ENCODE data around the gene SLC7A7. TPM values are rescaled to one million over a fixed set of nuclear protein-coding genes. Genes with fewer than 3 reads are reported as not detected.

Gene SLC7A7
- total RNA-seq, 1 donor from 2014 or later = 14.3 TPM

DNA sequence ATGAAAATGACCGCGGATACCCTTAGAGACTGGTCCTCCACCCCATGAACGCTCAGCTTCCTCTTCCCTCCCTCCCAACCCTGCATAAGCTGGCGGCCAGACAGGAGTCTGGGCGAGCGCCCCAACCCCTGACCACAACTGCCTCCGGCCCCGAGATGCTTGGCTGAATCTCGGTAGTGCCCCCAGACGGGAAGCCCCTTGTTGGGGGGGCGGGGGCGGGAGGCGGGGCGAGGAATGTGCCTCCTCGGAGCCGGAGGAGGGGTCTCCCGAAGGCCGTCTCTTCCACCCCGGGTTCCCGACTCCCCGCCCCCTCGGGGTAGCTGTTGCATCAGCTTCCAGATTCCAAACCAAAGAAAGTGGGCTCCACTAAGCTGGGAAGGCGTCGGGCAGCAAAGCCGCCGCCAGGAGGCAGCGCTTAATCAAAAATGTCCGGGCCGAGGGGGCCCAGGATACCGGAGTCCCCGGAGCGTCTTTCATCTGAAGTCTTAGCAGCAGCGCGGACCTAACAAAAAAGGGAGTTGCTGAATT lies 7.4 kb upstream of the SLC7A7 start:
- H3K4me3 ChIP-seq (ENCODE audit: insufficient read depth, low read depth, low read length) = peak overlapping the region; percentile 54
- peak overlapping the region; percentile 75 for H3K4me3 Mint-ChIP-seq (ENCODE audit: unreplicated experiment)

GRCh38 chr14:22822016-22822570 lies 6.9 kb upstream of the SLC7A7 start:
- H3K27me3 ChIP-seq (ENCODE audit: insufficient read depth, low read length) = no peaks in the 10 kb centered on the region
- H3K9me3 ChIP-seq (ENCODE audit: insufficient read depth, low read depth, low read length) = no peaks in the 10 kb centered on the region
- peaks cover 27% of the 10 kb centered on the region for H3K4me1 ChIP-seq (ENCODE audit: insufficient read depth, low read length)
- peak overlapping the region; percentile 83 for H2AFZ ChIP-seq (ENCODE audit: low read depth, low read length)
- peak overlapping the region; percentile 80 for H3K4me2 ChIP-seq (ENCODE audit: low read length)
- H3K36me3 ChIP-seq (ENCODE audit: insufficient read depth, low read length) = no peaks in the 10 kb centered on the region
- H3K4me1 Mint-ChIP-seq (ENCODE audit: low read depth, unreplicated experiment) = peaks cover 48% of the 10 kb centered on the region
- no peaks in the 10 kb centered on the region for H3K27me3 Mint-ChIP-seq (ENCODE audit: low read depth, unreplicated experiment)
- H3K9me3 Mint-ChIP-seq (ENCODE audit: unreplicated experiment) = no peaks in the 10 kb centered on the region
- H3K4me3 Mint-ChIP-seq (ENCODE audit: unreplicated experiment) = no peak overlapping the region
- H4K20me1 ChIP-seq (ENCODE audit: insufficient read depth, low read length) = no peaks in the 10 kb centered on the region
- H3K27ac ChIP-seq (ENCODE audit: low read depth, low read length) = no peak overlapping the region
- FAIRE-seq = no peak
- H3K9ac ChIP-seq (ENCODE audit: low read length) = peak overlapping the region; percentile 64
- no peaks in the 10 kb centered on the region for H3K36me3 Mint-ChIP-seq (ENCODE audit: low read depth, unreplicated experiment)
- H3K79me2 ChIP-seq (ENCODE audit: insufficient read depth, low read length) = no peaks in the 10 kb centered on the region
- H3K27ac Mint-ChIP-seq (ENCODE audit: unreplicated experiment) = peak overlapping the region; percentile 99
- no peak for DNase-seq (ENCODE audit: low read depth)
- TF ChIP-seq CTCF (IDR thresholded peaks at IDR 0.05; ENCODE audit: insufficient read depth, low read depth, low read length) (no peak), EZH2 (IDR thresholded peaks at IDR 0.05; ENCODE audit: insufficient read depth, low read length) (no peak)
- H3K4me3 ChIP-seq (ENCODE audit: insufficient read depth, low read depth, low read length) = peak overlapping the region; percentile 20

More for the DNA sequence above, 7.4 kb upstream of the SLC7A7 start:
- Histone ChIP-seq H3K9me3 (ENCODE audit: insufficient read depth, low read depth, low read length) (no peaks in the 10 kb centered on the region), H4K20me1 (ENCODE audit: insufficient read depth, low read length) (no peaks in the 10 kb centered on the region), H3K27me3 (ENCODE audit: insufficient read depth, low read length) (no peaks in the 10 kb centered on the region), H2AFZ (ENCODE audit: low read depth, low read length) (peak overlapping the region; percentile 83), H3K4me1 (ENCODE audit: insufficient read depth, low read length) (peaks cover 27% of the 10 kb centered on the region), H3K27ac (ENCODE audit: low read depth, low read length) (peak overlapping the region; percentile 69), H3K79me2 (ENCODE audit: insufficient read depth, low read length) (no peaks in the 10 kb centered on the region), H3K4me2 (ENCODE audit: low read length) (peak overlapping the region; percentile 80), H3K36me3 (ENCODE audit: insufficient read depth, low read length) (no peaks in the 10 kb centered on the region), H3K9ac (ENCODE audit: low read length) (peak overlapping the region; percentile 64)
- Mint-ChIP-seq H3K9me3 (ENCODE audit: unreplicated experiment) (no peaks in the 10 kb centered on the region), H3K27ac (ENCODE audit: unreplicated experiment) (peak overlapping the region; percentile 99), H3K4me1 (ENCODE audit: low read depth, unreplicated experiment) (peaks cover 48% of the 10 kb centered on the region), H3K27me3 (ENCODE audit: low read depth, unreplicated experiment) (no peaks in the 10 kb centered on the region), H3K36me3 (ENCODE audit: low read depth, unreplicated experiment) (no peaks in the 10 kb centered on the region)
- no peak for FAIRE-seq
- TF ChIP-seq EZH2 (IDR thresholded peaks at IDR 0.05; ENCODE audit: insufficient read depth, low read length) (no peak), CTCF (IDR thresholded peaks at IDR 0.05; ENCODE audit: insufficient read depth, low read depth, low read length) (peak; percentile 71)
- peak; percentile 85 for DNase-seq (ENCODE audit: low read depth)
